Liver (tissue), 9 donors: ENCODE data around the gene CEP68. TPM values are rescaled to one million over a fixed set of nuclear protein-coding genes. Genes with fewer than 3 reads are reported as not detected.
A peak's percentile ranks its signal among the peaks of the same experiment; 100 is the strongest.

Experiments
- DNase-seq: peaks from one replicate; pipeline ENCODE4 v3.0.0-alpha.2; 2017; ENCODE audit warnings: low spot score
- H3K27ac ChIP-seq, 2 donors: one replicate each; pipeline ENCODE4 v1.7.0; 2013; ENCODE audit warnings: inconsistent platforms in 2 of 2, low read length in 2 of 2, control low read depth in 1 of 2, low read depth in 1 of 2, mild to moderate bottlenecking in 1 of 2
- H3K27me3 ChIP-seq, 4 donors: one replicate each; pipeline versions ENCODE4 v1.6.1 to v1.7.0; 2013; ENCODE audit warnings: low read length in 3 of 4, inconsistent platforms in 1 of 4, mild to moderate bottlenecking in 1 of 4, moderate library complexity in 1 of 4; ENCODE audit not compliant: control insufficient read depth in 4 of 4, insufficient read depth in 4 of 4
- H3K36me3 ChIP-seq, 4 donors: one replicate each; pipeline versions ENCODE4 v1.6.1 to v1.7.0; 2013; ENCODE audit warnings: low read length in 3 of 4, mild to moderate bottlenecking in 3 of 4, low read depth in 1 of 4, moderate library complexity in 1 of 4; ENCODE audit not compliant: control insufficient read depth in 4 of 4, insufficient read depth in 3 of 4
- H3K4me1 ChIP-seq, 4 donors: one replicate each; pipeline versions ENCODE4 v1.6.1 to v1.7.0; 2013; ENCODE audit warnings: low read length in 3 of 4, mild to moderate bottlenecking in 3 of 4, moderate library complexity in 1 of 4; ENCODE audit not compliant: control insufficient read depth in 4 of 4, insufficient read depth in 4 of 4
- H3K4me3 ChIP-seq, 3 donors: one replicate each; pipeline versions ENCODE4 v1.6.1 to v1.7.0; 2013; ENCODE audit warnings: low read length in 3 of 3, control low read depth in 1 of 3, low read depth in 1 of 3, mild to moderate bottlenecking in 1 of 3
- H3K9ac ChIP-seq, 2 donors: one replicate each; pipeline ENCODE4 v1.7.0; 2013; ENCODE audit warnings: low read length in 2 of 2, mild to moderate bottlenecking in 2 of 2, moderate library complexity in 2 of 2, control low read depth in 1 of 2, low read depth in 1 of 2
- H3K9me3 ChIP-seq, 4 donors: one replicate each; pipeline versions ENCODE4 v1.6.1 to v1.7.0; 2013; ENCODE audit warnings: low read length in 3 of 4; ENCODE audit not compliant: control insufficient read depth in 4 of 4
- EGR1 ChIP-seq, 2 donors: IDR thresholded peaks; 2 replicates each; pipeline ENCODE4 v1.6.1; 2016 to 2018; ENCODE audit warnings: antibody characterized with exemption in 2 of 2, low read depth in 2 of 2
- FOXA1 ChIP-seq: IDR thresholded peaks from 2 replicates; pipeline ENCODE4 v1.6.1; 2016; ENCODE audit warnings: antibody characterized with exemption
- FOXA2 ChIP-seq: IDR thresholded peaks from 2 replicates; pipeline ENCODE4 v1.6.1; 2016; ENCODE audit warnings: antibody characterized with exemption
- GABPA ChIP-seq, 2 donors: IDR thresholded peaks in 1 of 2; conservative IDR thresholded peaks in 1 of 2; 2 replicates each; pipeline ENCODE4 v1.6.1; 2016; ENCODE audit warnings: antibody characterized with exemption in 2 of 2, mild to moderate bottlenecking in 1 of 2, moderate library complexity in 1 of 2
- HNF4A ChIP-seq, 2 donors: conservative IDR thresholded peaks; 2 replicates each; pipeline ENCODE4 v1.6.1; 2016; ENCODE audit warnings: antibody characterized with exemption in 2 of 2, mild to moderate bottlenecking in 2 of 2
- HNF4G ChIP-seq: IDR thresholded peaks from 2 replicates; pipeline ENCODE4 v1.6.1; 2016; ENCODE audit warnings: antibody characterized with exemption
- JUND ChIP-seq, 2 donors: IDR thresholded peaks; 2 replicates each; pipeline ENCODE4 v1.6.1; 2016; ENCODE audit warnings: antibody characterized with exemption in 2 of 2
- NR2F2 ChIP-seq: IDR thresholded peaks from 2 replicates; pipeline ENCODE4 v1.6.1; 2016; ENCODE audit warnings: antibody characterized with exemption
- RAD21 ChIP-seq, 2 donors: IDR thresholded peaks; 2 replicates each; pipeline ENCODE4 v1.6.1; 2016; ENCODE audit warnings: antibody characterized with exemption in 2 of 2, mild to moderate bottlenecking in 2 of 2
- RXRA ChIP-seq, 2 donors: IDR thresholded peaks; 2 replicates each; pipeline ENCODE4 v1.6.1; 2017 to 2018; ENCODE audit warnings: antibody characterized with exemption in 2 of 2, mild to moderate bottlenecking in 1 of 2
- SP1 ChIP-seq: IDR thresholded peaks from 2 replicates; pipeline ENCODE4 v1.6.1; 2018; ENCODE audit warnings: antibody characterized with exemption, mild to moderate bottlenecking
- TAF1 ChIP-seq: conservative IDR thresholded peaks from 2 replicates; pipeline ENCODE4 v1.6.1; 2016; ENCODE audit warnings: antibody characterized with exemption, mild to moderate bottlenecking
- YY1 ChIP-seq: IDR thresholded peaks from 2 replicates; pipeline ENCODE4 v1.6.1; 2016; ENCODE audit warnings: antibody characterized with exemption, mild to moderate bottlenecking
- WGBS: extraction: QIAGEN DNeasy Blood & Tissue Kit; methylation state at CpG from one replicate; pipeline ENCODE4 v1.1.7; 2013; 5-methylcytosine and 5-hydroxymethylcytosine counted together
- polyA plus RNA-seq, 2 donors: library from polyadenylated mRNA; stranded (reverse) in 1 of 2; unstranded in 1 of 2; fragments of 200-250 nt in 1 of 2; fragments of >200 nt in 1 of 2; fragmentation: Nextera tagmentation in 1 of 2; extraction: Ambion mirVana in 1 of 2; gene quantifications; one replicate each; pipeline versions ENCODE4 v1.2.1 to v1.2.3, GENCODE V29; 2013 to 2015
- total RNA-seq, 2 donors: library from RNA; depleted of rRNA; stranded (reverse); fragments of >200 nt; gene quantifications; one replicate each; pipeline ENCODE4 v1.2.3, GENCODE V29; 2014
- TF ChIP-seq, protein P1 (sequence below): IDR thresholded peaks from 2 replicates; pipeline ENCODE4 v1.6.1; 2016; ENCODE audit warnings: antibody characterized with exemption
- TF ChIP-seq, protein P2 (sequence below): IDR thresholded peaks from 2 replicates; pipeline ENCODE4 v1.6.1; 2016; ENCODE audit warnings: antibody characterized with exemption, mild to moderate bottlenecking
- TF ChIP-seq, protein P3 (sequence below): fragments of 150-350 bp; IDR thresholded peaks from 2 replicates; pipeline ENCODE4 v1.5.1; 2017; ENCODE audit warnings: improper control_type of control experiment, low read depth, low read length; ENCODE audit not compliant: missing input control
- TF ChIP-seq, protein P4 (sequence below): IDR thresholded peaks from 2 replicates; pipeline ENCODE4 v1.6.1; 2016; ENCODE audit warnings: antibody characterized with exemption
- TF ChIP-seq, protein P5 (sequence below): IDR thresholded peaks from 2 replicates; pipeline ENCODE4 v1.6.1; 2016; ENCODE audit warnings: antibody characterized with exemption
- donor health status: healthy.
- donor health status: healthy.
- donor health status: healthy.
- donor health status: healthy.
- donor health status: healthy.

The CEP68 gene
- total and polyA plus RNA-seq, 4 donors, result 2.1 to 5.8 (median 4.1) TPM

DNA sequence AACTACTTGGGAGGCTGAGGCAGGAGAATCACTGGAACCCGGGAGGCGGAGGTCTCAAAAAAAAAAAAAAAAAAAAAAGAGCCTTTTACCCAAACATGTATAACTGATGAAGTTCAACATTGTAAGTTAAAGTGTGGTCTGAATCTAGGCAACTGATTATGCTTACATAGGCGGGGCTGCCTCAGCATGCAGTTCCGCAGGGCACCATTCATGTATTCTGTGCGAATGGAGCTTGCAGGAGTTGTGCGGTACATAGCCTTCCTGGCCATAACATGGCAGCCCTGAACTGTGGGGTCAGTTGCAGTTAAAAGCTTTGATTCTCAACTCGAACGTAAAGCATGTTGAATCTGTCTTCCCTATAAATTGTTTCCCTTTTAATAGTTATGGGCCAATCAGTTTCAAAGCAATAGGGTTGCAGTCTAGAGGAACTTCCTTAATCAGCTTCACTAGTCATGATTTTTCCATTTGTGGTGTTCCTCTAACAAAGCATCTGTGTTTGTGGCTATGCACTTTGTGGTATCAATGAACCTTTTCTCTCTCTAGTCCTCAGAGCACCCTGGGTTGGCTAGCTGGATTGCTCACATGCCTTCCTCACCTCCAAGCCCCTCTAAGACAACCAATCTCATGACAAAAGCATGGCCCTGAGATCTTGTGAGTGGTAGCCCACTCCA, 30.6 kb upstream of the CEP68 start:
- Histone ChIP-seq H3K27ac (no peak overlapping the region), H3K9me3 (no peaks in the 10 kb centered on the region), H3K4me3 (no peak overlapping the region), H3K9ac (no peak overlapping the region), H3K4me1 (peaks cover 6 to 21% (median 15%) of the 10 kb centered on the region in 4 donors), H3K27me3 (no peaks in the 10 kb centered on the region), H3K36me3 (peaks cover 0 to 8% (median 4%) of the 10 kb centered on the region in 4 donors)
- DNase-seq, result no peak
- 88% methylated on average over 8 of the region's 8 CpGs for WGBS
- TF ChIP-seq, protein P1, sequence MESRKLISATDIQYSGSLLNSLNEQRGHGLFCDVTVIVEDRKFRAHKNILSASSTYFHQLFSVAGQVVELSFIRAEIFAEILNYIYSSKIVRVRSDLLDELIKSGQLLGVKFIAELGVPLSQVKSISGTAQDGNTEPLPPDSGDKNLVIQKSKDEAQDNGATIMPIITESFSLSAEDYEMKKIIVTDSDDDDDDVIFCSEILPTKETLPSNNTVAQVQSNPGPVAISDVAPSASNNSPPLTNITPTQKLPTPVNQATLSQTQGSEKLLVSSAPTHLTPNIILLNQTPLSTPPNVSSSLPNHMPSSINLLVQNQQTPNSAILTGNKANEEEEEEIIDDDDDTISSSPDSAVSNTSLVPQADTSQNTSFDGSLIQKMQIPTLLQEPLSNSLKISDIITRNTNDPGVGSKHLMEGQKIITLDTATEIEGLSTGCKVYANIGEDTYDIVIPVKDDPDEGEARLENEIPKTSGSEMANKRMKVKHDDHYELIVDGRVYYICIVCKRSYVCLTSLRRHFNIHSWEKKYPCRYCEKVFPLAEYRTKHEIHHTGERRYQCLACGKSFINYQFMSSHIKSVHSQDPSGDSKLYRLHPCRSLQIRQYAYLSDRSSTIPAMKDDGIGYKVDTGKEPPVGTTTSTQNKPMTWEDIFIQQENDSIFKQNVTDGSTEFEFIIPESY, result no peak
- TF ChIP-seq HNF4G (no peak), RXRA (IDR thresholded peaks at IDR 0.05) (no peak), RAD21 (IDR thresholded peaks at IDR 0.05) (no peak), YY1 (no peak), GABPA (IDR thresholded peaks at IDR 0.05 in 1 of 2, conservative IDR thresholded peaks at IDR 0.05 in 1 of 2) (no peak), JUND (IDR thresholded peaks at IDR 0.05) (no peak)

DNA sequence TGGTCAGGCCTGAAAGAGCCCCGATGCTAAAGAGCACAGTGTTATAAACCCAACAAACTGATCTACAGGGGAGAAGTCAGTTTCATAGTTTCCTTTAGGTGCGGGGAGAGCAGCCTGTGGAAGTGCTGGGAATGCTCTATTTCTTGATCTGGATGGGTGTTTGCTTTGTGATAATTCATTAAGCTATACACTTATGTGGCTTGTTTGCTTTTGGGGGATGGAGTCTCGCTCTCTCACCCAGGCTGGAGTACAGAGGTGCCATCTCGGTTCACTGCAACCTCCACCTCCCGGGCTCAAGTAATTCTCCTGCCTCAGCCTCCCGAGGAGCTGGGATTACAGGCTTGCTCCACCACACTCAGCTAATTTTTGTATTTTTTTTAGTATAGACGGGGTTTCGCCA, 30.1 kb upstream of the CEP68 start:
- H3K27ac ChIP-seq, result no peak overlapping the region
- H3K9me3 ChIP-seq, result no peaks in the 10 kb centered on the region
- no peak for DNase-seq
- H3K4me3 ChIP-seq, result no peak overlapping the region
- TF ChIP-seq FOXA2 (peak; percentile 66), JUND (IDR thresholded peaks at IDR 0.05) (peak in 1 of 2 donors; percentile 14), HNF4G (no peak), TAF1 (no peak), NR2F2 (no peak), HNF4A (conservative IDR thresholded peaks at IDR 0.05) (peak; percentile 24 to 42), YY1 (no peak), GABPA (IDR thresholded peaks at IDR 0.05 in 1 of 2, conservative IDR thresholded peaks at IDR 0.05 in 1 of 2) (no peak), RXRA (IDR thresholded peaks at IDR 0.05) (peak; percentile 67 to 79), EGR1 (IDR thresholded peaks at IDR 0.05; ENCODE audit: low read depth in 2 of 2) (no peak), FOXA1 (peak; percentile 24), SP1 (peak; percentile 47), RAD21 (IDR thresholded peaks at IDR 0.05) (peak; percentile 7 to 8)
- TF ChIP-seq, protein P2, sequence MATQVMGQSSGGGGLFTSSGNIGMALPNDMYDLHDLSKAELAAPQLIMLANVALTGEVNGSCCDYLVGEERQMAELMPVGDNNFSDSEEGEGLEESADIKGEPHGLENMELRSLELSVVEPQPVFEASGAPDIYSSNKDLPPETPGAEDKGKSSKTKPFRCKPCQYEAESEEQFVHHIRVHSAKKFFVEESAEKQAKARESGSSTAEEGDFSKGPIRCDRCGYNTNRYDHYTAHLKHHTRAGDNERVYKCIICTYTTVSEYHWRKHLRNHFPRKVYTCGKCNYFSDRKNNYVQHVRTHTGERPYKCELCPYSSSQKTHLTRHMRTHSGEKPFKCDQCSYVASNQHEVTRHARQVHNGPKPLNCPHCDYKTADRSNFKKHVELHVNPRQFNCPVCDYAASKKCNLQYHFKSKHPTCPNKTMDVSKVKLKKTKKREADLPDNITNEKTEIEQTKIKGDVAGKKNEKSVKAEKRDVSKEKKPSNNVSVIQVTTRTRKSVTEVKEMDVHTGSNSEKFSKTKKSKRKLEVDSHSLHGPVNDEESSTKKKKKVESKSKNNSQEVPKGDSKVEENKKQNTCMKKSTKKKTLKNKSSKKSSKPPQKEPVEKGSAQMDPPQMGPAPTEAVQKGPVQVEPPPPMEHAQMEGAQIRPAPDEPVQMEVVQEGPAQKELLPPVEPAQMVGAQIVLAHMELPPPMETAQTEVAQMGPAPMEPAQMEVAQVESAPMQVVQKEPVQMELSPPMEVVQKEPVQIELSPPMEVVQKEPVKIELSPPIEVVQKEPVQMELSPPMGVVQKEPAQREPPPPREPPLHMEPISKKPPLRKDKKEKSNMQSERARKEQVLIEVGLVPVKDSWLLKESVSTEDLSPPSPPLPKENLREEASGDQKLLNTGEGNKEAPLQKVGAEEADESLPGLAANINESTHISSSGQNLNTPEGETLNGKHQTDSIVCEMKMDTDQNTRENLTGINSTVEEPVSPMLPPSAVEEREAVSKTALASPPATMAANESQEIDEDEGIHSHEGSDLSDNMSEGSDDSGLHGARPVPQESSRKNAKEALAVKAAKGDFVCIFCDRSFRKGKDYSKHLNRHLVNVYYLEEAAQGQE, result no peak
- TF ChIP-seq, protein P3, sequence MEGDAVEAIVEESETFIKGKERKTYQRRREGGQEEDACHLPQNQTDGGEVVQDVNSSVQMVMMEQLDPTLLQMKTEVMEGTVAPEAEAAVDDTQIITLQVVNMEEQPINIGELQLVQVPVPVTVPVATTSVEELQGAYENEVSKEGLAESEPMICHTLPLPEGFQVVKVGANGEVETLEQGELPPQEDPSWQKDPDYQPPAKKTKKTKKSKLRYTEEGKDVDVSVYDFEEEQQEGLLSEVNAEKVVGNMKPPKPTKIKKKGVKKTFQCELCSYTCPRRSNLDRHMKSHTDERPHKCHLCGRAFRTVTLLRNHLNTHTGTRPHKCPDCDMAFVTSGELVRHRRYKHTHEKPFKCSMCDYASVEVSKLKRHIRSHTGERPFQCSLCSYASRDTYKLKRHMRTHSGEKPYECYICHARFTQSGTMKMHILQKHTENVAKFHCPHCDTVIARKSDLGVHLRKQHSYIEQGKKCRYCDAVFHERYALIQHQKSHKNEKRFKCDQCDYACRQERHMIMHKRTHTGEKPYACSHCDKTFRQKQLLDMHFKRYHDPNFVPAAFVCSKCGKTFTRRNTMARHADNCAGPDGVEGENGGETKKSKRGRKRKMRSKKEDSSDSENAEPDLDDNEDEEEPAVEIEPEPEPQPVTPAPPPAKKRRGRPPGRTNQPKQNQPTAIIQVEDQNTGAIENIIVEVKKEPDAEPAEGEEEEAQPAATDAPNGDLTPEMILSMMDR, result no peak
- TF ChIP-seq, protein P1, result no peak
- TF ChIP-seq, protein P4, sequence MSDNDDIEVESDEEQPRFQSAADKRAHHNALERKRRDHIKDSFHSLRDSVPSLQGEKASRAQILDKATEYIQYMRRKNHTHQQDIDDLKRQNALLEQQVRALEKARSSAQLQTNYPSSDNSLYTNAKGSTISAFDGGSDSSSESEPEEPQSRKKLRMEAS, result no peak
- TF ChIP-seq, protein P5, sequence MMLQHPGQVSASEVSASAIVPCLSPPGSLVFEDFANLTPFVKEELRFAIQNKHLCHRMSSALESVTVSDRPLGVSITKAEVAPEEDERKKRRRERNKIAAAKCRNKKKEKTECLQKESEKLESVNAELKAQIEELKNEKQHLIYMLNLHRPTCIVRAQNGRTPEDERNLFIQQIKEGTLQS, result no peak
- peaks cover 0 to 5% (median 2%) of the 10 kb centered on the region in 4 donors for H3K36me3 ChIP-seq
- 57% methylated on average over 8 of the region's 8 CpGs for WGBS
- peaks cover 6 to 21% (median 16%) of the 10 kb centered on the region in 4 donors for H3K4me1 ChIP-seq
- no peak overlapping the region for H3K9ac ChIP-seq
- no peaks in the 10 kb centered on the region for H3K27me3 ChIP-seq
